Measurements from ENCODE around the gene SLC15A3.

Gene SLC15A3

DNA sequence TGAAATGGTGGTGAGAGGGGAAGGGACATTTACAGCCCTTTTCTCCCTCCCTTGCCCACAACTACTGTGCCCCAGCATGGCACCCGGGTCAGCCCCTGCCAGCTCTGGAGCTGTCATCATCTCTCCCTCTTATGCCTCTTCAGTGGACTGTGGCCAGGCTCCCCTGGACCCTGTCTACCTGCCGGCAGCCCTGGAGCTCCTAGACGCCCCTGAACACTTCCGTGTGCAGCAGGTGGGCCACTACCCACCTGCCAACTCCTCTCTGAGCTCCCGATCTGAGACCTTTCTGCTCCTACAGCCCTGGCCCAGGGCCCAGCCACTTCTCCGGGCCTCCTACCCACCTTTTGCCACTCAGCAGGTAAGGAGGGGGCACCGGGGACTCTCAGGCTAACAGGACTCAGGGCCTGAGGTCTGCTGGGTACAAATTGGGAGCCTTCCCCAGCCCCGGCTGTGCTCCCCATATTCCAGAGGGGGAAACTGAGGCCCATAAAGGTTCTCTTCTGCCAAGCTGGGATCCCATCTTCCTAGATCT lies 24.8 kb downstream of the SLC15A3 start:
- no peak for DNase-seq

DNA sequence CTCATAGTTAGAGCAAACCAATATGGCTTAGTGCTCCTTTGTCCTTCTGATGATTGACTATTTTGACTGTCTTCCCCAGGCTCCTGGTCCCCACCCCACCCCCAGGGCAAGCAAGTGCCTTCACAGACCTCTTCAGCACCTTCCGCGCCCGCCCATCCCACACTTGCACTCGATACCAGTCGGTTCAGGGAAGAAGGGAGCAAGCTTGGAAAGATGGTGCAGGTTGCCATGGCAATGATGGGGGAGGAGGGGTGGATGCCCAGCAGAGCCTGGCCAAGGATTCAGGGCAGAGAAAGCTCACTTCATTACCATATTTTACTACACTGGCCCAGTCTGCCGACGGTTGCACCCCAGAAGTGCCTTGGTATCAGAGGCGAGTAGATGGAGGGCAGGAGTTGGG lies 25.5 kb downstream of the SLC15A3 start:
- DNase-seq, result no peak

DNA sequence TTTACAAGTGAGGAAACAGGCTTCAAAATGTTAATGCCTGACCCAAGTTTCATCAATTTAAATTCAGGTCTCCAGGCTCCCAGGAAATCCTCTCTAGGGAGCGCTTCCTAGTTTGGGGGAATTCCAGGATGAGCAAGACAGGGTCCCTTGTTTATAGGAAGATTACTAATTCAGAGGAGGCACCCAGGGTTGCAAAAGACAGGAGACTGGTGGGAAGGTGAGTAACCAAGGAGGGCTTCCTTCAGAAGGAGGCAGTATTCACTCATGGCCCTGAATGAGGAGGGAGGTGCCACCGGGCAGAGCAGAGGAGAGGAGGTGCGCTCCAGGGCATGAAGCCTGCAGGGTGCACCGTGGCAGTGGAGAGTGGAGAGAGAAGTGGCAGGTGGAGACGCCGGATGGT lies 26.1 kb downstream of the SLC15A3 start:
- no peak for DNase-seq

DNA sequence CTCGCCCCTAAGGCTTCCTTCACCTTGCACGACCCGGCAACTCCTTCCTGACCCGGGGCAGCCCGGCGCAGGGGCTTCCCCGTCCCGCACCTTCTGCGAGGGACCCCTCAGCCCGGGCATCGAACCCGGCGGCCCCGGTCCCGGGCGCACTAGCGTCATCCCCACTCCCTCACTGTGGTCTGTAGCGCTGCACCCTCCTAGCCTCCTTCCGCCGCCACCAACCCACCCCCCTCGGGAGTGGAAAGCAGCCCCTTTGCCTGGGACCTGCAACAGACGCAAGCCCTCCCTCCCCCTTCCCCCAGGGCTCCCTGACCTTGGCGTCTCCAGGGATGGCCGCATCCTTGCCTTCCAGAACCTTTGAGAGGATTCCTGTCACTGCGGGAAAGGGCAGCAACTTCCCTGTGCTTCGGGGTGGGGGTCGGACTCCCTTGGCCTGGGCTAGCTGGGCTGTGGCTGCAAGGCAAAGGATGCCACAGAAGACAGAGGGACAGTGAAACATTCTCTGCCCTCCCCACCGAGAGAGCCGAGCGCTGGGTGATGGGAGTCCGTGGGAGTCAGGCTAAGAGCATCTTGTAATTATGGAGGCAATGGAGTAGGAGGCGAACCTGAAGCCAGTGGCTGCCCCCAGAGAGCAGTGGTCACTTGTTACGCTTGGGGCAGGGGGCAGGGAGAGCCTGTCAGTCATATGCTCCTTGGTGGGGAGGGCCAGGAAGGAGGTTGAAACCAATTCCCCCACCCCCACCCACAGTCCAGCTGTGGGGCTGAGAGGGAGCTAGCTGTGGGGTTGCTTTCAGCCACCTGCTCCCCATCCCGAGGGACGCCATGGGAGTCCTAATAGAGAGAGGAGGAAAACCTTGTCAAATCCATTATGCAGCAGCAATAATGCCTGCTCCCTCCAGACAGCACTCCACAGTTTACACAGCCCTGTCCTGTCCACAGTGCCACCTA lies 26.8 kb downstream of the SLC15A3 start:
- DNase-seq, result no peak

DNA sequence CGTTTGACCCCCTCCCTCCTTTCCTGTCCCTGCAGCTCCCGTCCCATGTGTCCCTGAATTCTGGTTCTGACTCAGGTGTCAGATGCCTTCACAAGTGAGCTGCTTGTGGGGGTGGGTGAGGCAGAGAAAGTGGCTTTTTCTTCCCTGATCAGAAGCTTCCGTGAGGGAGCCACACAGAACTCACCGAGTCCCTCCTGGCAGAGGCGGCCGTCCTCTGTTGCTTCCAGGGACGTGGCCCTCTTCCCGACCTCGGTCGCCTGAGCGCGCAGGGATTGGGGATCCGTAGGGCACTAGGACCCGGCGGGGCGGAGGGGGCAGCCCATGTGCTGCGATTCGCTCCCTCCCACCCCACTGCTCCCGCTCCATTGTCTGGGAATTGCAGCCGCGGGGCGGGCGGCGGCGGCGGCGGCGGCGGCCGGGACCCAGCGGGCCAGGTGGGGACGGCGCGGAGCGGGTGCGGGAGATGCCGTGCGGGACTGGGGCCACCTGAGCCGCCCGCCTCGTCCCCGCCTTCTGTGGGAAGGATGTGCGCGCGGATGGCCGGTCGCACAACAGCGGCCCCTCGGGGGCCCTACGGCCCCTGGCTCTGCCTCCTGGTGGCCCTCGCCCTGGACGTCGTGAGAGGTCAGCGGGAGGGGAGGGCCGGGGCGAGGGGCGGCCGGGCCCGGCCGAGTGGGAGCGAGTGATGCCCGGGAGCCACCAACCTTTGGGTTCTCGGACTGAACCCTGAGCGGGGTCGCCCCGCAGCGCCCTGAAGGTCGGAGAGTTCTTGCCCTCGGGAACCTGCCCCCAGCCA lies 27.7 kb downstream of the SLC15A3 start, which contains the start of gene TMEM132A:
Gene TMEM132A, plus strand, starts transcription at position 351 of the 796 bp plus-strand sequence. Its CDS starts 174 bp downstream, at position 525.
- peak; percentile 93 for DNase-seq

DNA sequence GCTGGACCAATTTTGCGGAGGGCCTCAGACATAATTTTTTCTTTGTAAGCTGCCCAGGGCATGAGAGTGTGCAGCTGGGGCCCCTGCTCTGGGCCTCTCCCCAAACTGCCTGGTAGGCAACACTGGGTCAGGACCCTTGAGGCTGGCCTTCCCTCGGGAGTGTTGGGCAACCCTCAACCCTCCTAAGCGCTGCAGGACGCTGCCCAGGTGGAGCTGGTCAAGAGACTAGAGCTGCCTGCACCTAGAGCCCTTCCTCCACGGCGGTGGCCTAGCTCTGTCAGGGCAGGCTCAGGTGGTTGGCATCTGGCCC lies 28.2 kb downstream of the SLC15A3 start:
- DNase-seq, result no peak

DNA sequence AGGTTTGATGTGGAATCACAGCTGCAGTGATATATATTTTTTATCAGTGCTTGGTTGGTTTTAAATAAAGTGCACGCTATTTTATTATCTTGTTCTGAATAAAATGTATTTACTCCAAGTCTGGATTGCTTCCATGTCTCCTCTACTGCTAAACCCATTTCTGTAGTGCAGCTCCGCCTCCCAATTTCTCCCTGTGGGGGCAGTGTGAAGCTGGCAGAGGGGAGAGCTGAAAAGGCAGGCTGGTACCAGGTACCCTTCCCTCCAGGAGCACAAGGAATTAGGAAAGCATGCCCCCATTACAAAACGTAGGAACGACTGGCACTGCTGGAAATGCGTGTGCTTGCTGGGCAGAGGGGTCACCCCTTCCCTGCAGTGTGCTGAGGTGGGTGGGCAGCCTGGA lies 28.6 kb downstream of the SLC15A3 start:
- DNase-seq, result no peak

DNA sequence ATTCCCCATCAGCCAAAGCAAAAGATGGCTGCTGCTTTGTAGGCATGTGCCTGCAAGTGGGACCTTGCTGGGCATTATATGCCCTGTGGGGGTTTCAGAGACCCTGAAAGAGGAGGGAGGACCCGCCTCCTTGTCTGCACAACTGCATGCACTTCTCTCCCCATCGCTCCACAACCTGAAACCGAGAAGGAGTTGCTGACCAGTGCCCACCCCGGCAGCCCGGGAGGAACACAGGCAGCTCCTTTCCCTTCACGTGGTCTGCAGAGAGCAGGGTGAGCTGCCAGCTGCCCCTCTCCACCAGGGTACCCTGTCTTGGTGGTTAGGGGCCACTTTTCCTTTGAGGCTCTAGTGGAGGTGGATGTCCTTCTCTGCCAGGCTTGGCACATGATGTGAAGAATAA lies 29.1 kb downstream of the SLC15A3 start:
- no peak for DNase-seq

DNA sequence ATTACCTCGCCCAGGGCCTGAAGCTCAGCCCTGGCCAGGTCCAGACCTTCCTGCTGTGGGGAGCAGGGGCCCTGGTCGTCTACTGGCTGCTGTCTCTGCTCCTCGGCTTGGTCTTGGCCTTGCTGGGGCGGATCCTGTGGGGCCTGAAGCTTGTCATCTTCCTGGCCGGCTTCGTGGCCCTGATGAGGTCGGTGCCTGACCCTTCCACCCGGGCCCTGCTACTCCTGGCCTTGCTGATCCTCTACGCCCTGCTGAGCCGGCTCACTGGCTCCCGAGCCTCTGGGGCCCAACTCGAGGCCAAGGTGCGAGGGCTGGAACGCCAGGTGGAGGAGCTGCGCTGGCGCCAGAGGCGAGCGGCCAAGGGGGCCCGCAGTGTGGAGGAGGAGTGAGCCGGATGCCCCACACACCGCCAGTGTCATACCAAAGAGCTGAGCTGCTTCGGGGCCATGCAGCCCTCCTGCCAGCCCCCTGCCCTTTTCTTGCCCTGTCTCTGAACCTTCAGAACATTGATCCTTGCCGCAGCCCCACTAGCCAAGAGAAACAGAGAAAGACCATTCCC lies 30.1 kb downstream of the SLC15A3 start:
- DNase-seq, result no peak

DNA sequence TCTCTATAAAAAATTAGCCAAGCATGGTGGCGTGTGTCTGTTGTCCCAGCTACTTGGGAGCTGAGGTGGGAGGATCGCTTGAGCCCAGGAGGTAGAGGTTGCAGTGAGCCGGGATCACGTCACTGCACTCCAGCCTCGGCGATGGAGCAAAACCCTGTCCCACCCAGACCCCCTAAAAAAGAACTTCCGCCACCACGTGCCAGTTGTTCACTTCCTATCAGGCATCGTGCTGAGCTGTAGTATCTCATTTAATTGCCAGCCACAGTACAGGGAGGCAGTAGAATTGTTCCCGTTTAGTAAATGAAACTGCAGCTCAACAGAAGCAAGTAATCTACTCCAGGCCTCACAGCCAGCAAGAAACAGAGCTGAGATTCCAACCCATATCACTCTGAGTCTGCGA lies 30.7 kb downstream of the SLC15A3 start:
- no peak for DNase-seq

DNA sequence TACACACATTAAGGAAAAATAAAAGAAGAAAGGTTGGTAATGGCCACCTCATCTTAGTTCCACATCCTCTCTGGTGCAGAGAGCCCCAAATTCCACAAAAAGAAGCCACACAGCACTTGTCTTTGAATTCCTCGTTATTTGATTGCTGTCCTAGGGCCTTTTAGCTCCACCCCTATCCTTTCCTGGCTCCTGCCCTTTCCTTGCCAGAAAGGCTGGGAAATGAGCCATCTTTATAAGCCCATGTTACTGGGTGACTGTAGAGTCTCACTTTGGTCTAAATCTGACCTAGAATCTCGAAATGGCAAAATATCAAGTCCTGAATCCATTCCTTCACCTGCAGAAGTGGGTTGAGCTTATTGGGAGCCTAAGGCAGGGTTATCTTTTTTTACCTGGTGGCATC lies 32.0 kb downstream of the SLC15A3 start:
- DNase-seq, result no peak

DNA sequence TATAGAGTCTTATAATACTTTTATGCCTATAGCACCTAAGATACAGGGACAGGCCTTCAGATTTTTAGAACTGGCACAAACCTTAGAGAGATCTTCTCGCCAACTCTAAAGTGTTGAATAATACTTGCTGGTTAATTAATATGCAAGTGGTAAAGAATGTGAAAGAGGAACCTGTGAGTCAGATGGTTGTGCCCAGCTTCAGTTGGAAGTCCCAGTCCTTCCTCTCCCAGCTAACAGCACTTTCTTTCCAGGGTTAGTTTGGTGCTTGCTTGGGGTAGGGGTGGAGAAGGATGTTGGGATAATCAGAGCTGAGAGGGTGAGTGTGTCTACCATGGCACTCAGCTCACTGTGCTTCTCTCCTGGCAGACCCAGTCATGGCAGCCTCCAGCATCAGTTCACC lies 32.7 kb downstream of the SLC15A3 start:
- no peak for DNase-seq

DNA sequence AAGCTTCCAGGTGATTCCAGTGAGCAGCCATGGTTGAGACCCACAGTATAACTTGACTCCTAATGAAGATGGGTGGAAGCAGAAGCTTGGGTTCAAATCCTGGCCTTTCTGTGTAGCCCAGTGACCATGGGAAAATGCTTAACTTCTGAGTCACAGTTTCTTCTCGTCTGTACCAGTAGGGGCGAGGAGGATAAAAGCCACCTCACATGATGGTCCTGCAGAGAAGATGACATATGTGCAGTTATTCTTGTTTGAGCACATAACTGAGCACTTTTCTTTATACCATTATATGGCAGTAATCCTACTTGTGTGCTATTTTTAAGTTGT lies 33.1 kb downstream of the SLC15A3 start:
- no peak for DNase-seq

DNA sequence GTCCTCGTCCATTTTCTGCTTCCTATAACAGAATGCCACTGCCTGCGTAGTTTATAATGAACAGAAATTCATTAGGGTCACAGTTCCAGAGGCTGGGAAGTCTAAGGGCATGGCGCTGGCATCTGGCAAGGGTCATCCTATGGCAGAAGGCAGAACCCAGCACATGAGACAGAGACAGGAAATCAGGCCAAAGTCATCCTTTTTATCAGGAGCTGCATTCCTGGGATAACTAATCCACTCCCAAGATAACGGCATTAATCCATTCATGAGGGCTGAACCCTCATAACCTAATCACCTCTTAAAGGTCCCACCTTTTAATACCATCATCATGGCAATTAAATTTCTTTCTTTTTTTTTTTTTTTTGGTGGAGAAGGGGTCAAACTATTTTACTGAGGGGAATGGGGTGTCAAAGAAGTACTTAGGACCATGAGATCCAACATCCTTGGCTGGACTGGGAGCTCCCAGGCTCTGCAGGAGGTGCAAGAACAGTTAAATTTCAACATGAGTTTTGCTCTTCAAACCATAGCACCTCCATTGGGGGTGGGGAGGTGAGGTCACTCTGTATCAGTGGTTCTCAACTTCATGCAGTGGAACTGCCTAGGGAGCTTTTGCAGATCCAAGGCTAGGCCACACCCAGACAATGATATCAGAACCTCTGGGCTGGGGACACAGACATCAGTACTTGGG lies 33.6 kb downstream of the SLC15A3 start:
- no peak for DNase-seq

DNA sequence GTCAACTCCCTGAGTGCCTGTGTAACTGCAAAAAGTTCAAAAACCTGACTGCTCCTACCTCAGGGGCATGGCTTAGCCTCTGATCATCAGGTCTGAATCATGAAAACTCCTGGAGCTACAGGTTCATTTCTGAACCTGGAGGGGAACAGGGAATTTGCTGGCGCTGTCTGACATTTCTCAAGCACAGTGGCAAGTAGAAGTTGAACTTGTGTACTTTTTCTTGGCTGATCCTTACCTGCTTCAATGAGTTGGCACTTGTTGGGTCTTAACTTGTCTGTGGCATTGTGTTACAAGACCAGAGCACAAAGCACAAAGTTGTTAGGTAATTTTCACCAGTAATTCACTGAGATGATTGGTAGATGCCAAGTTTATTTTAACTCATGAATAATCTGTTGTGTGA lies 34.7 kb downstream of the SLC15A3 start:
- DNase-seq, result no peak

DNA sequence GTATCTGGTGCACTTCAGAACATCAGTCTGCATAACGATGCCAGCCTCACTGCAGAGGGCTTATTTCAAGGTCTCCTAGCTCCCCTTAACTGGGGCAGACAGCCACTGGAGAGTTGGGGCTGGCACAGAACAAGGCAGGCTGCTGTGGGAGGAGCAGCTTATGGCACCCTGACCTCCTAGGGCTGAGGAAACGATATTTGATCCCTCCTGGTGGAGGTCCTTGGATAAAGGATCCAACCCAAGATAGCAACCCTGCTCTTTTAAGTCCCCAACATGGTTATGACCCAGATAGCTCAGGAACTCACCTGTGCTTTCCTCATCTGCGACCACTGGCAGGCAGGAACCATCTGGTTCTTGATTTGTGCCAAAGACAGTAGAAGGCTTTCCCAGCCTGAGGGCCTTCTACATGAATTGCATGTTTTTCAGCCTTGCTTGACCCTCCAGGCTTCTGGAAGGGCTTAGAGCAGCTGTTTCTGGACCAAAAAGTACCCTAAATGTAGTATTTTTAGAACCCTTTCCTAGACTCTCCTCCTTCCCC lies 35.2 kb downstream of the SLC15A3 start:
- no peak for DNase-seq

DNA sequence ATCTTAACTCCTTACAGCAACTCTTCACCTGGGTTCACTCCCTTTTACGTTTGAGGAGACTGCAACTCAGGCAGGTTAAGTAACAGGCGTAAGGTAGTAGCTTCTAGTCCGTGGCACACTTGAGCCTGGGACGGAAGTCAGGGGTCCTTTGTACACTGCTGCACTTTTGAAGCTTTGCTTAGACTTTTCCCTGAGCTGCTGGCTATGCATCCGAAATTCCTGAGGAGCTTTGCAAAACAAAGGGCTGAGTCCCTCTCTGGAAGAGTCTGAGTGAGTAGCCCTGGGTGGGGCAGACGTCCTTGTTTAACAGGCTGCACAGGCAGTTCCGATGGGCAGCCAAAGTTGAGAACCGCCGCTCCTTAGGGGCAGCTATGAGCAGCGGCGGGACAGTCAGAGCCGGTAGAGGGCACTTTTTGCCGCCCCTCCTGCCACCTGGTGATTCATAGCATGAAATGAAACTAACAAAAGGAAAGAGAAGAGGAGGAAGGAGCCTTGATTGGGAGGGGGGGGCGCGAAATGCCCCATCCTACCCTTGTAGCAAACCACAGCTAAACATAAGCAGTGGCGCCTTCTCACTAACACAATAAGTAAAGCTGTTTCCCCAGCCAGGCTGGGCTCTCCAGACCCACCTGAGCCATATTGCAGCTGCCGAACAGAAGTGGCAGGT lies 36.6 kb downstream of the SLC15A3 start:
- DNase-seq, result peak; percentile 91

DNA sequence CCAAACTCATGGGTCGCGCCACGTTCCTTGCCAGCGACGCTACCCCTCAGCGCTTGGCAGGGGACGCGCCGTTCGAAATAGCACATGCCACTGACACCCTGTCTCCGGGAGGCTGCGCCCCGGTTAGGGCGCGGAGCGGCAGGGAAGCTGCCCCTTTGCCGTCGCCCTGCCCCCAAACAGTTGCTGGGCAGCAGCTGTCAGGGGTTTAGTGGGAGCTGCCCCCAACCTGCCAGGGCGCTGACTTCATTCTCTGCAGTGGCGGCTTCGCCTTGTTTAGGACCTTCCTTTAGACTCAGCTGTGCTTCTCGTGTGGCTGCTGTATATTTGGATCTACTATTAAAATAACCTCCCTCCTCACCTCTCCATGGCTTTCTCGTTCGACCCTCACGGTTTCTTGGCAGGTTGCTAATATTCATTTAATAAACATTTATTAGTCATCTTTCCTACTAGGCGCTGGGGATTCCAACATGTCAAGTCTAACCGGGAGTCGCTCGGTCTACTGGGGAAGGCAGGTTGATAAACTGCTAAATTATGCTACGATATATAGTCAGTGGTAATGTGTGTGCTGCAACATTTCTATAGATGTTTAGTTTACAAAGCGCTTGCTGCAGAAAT lies 37.2 kb downstream of the SLC15A3 start:
- no peak for DNase-seq

DNA sequence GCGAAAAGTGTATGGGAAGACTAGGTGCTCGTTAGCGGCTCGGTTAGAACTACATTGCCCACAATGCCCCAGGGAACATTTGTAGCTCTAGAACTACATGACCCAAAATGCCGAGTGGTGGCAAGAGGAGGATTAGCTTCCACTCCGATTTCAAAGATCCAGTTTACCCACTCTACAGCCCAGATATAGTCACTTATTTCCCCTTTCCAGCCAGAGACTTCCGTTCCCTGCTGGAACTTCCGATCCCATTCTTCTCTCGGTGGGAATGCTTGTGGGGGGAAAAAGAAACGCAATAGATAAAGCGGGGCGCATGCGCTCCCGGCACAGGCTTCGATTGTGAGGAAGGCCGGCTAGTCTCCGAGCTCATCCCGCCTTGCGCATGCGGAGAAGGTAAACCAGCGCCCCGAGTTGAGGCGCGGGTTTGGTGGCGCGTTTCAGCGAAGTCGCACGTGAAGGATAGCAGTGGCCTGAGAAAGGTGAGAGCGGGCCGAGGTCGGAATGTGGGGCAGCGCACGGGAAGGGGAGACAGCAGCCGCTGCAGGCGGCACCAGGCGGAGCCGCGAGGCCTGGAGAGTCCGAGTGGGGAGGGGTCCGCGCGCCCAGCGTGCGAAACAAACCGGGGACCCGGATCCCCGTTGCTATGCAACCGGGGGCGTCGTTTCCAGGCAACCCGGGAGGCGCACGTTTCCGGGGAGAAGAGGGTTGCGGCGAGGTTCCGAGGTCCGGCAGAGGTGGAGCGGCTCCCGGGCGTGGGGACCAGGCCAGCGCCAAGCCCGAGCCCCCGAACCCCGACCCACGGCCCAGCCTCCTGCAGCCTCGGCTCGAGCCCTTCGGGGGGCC lies 38.0 kb downstream of the SLC15A3 start, which contains the start of gene TMEM109:
Gene TMEM109, plus strand, starts transcription at position 366 of the 840 bp plus-strand sequence. CDS start 5,536 bp downstream, outside the sequence.
- DNase-seq, result peak; percentile 91

DNA sequence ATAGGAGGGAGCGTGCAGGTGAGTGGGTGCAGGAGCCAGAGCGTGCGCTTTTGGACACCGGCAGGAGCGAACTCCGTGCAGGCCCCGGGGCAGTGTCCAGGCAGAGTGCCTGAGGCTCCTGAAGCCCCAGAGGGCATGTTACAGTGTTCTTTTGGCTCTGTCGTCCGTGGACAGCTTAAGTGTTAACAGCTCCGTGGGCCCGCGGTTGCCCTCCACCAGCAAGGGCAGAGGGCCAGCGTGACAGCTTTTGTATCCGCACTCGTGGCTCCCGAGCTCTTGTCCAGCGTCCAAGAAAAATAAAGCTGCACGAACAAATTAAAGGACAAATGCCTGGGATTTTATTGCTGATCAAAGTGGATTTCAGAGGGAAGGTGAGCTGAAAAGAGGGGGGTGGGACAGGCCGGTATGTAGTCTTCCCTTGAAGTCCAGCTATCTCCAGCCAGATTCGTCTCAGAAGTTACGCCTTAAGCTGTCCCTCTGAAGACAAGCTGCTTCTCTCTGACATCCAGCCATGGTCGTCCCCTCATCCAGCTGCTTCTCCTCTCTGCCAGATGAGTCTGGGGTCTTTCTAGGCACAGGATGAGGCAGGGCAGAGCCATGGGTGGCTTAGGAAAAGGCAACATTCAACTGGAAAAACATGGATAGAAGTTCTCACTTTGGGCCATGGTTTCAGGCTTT lies 39.0 kb downstream of the SLC15A3 start:
- DNase-seq, result no peak

Data from islet precursor cell (in vitro differentiated cells).